Measurements from ENCODE around the gene TFPI2.

DNA sequence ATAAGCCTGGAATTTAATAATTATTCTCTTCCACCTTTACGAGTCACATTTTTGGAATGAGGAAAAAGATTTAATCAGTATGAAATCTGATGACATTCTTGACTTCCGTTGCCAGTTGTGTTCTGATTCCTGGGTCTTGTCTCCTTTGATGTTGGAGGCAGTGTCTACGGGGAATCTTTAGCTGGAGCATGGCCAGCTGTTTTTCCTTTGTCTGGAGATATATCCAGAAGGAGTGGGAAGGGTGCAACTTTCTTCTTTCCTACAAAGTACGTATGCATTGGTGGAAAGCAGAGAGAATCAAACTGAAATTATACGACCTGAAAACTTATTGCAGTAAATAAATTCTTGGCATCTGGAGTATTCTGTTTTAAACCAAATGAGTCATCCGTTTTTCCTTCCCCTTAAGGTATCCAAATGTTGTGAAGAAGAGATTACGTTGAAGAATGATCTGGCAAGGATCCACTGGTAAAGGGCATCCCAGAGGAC, 24.1 kb upstream of the TFPI2 start:
- TF ChIP-seq, protein P1, sequence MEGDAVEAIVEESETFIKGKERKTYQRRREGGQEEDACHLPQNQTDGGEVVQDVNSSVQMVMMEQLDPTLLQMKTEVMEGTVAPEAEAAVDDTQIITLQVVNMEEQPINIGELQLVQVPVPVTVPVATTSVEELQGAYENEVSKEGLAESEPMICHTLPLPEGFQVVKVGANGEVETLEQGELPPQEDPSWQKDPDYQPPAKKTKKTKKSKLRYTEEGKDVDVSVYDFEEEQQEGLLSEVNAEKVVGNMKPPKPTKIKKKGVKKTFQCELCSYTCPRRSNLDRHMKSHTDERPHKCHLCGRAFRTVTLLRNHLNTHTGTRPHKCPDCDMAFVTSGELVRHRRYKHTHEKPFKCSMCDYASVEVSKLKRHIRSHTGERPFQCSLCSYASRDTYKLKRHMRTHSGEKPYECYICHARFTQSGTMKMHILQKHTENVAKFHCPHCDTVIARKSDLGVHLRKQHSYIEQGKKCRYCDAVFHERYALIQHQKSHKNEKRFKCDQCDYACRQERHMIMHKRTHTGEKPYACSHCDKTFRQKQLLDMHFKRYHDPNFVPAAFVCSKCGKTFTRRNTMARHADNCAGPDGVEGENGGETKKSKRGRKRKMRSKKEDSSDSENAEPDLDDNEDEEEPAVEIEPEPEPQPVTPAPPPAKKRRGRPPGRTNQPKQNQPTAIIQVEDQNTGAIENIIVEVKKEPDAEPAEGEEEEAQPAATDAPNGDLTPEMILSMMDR (IDR thresholded peaks at IDR 0.05), result no peak
- TF ChIP-seq POLR2A (IDR thresholded peaks at IDR 0.05), result no peak
- no peak for TF ChIP-seq EP300 (IDR thresholded peaks at IDR 0.05)

Data from stomach (tissue), 4 donors.